Endothelial cell of umbilical vein (primary cell): ENCODE measurements around the gene PEAR1. TPM values are rescaled to one million over a fixed set of nuclear protein-coding genes. Genes with fewer than 3 reads are reported as not detected.

Experiments used
- BruUV-seq: library from RNA; stranded (reverse); fragments of 400-500 nt; replicated peaks from 2 replicates; lab custom pipeline; 2021; lab: Mats Ljungman, UMichigan
- CTCF ChIA-PET: fragments of 300-600, 350-600 bp; sonication (Branson Sonifier 250); formaldehyde crosslinking; loops from one replicate; lab custom pipeline; 2021; ENCODE audit warnings: antibody characterized with exemption, inconsistent platforms; lab: Charles Lee
- POLR2A ChIA-PET: fragments of 300-600, 350-600 bp; sonication (Branson Sonifier 250); formaldehyde crosslinking; loops from one replicate; lab custom pipeline; 2021; ENCODE audit warnings: antibody characterized with exemption, inconsistent platforms; lab: Charles Lee
- DNase-seq: peaks from one replicate; pipeline ENCODE4 v3.0.0-alpha.2; 2011; ENCODE audit warnings: low read depth, low spot score
- FAIRE-seq: peaks from 2 replicates; lab custom pipeline; 2011; peaks lifted over from hg19 to GRCh38; lab: Jason Lieb, UNC
- H2AFZ ChIP-seq: 2 replicates; pipeline ENCODE4 v1.6.0; 2012; ENCODE audit warnings: low read depth, low read length, control low read depth, inconsistent platforms
- H3K27ac ChIP-seq: 2 replicates; pipeline ENCODE4 v1.5.1; 2011; ENCODE audit warnings: low read depth, mild to moderate bottlenecking, control low read depth, low read length, moderate library complexity; ENCODE audit not compliant: insufficient read depth
- H3K27me3 ChIP-seq, 2 experiments: 2 replicates each; pipeline versions ENCODE4 v1.6.0 to v1.6.1; 2011; ENCODE audit warnings: low read length in 2 of 2, mixed read lengths in 1 of 2; ENCODE audit not compliant: control insufficient read depth in 2 of 2, insufficient read depth in 2 of 2
- H3K36me3 ChIP-seq, 2 experiments: 2 replicates in 1 of 2; 3 replicates in 1 of 2; pipeline ENCODE4 v1.5.1; 2011; ENCODE audit warnings: low read length in 2 of 2, mild to moderate bottlenecking in 1 of 2, moderate library complexity in 1 of 2; ENCODE audit not compliant: control insufficient read depth in 2 of 2, insufficient read depth in 2 of 2; ENCODE audit errors: extremely low read depth in 1 of 2
- H3K4me1 ChIP-seq: 3 replicates; pipeline ENCODE4 v1.5.1; 2011; ENCODE audit warnings: mild to moderate bottlenecking, low read length; ENCODE audit not compliant: control insufficient read depth, insufficient read depth; ENCODE audit errors: extremely low read depth
- H3K4me2 ChIP-seq: 2 replicates; pipeline ENCODE4 v1.6.1; 2011; ENCODE audit warnings: low read length, control low read depth, mixed read lengths; ENCODE audit not compliant: insufficient read depth
- H3K4me3 ChIP-seq, 3 experiments: fragments of 200-600 bp in 1 of 3; sonication (generic), shearing (Covaris generic) in 1 of 3; replicated peaks in 1 of 3; 2 replicates each; pipeline ENCODE4 v1.5.1; 2011 to 2016; ENCODE audit warnings: control low read depth in 3 of 3, low read length in 3 of 3, mild to moderate bottlenecking in 2 of 3, inconsistent platforms in 1 of 3, low read depth in 1 of 3, moderate library complexity in 1 of 3; ENCODE audit not compliant: insufficient read depth in 1 of 3
- H3K79me2 ChIP-seq: 2 replicates; pipeline ENCODE4 v1.6.0; 2012; ENCODE audit warnings: low read length, inconsistent platforms; ENCODE audit not compliant: control insufficient read depth, insufficient read depth
- H3K9ac ChIP-seq: replicated peaks from 2 replicates; pipeline ENCODE3; 2011; ENCODE audit warnings: low read length, control low read depth; ENCODE audit not compliant: insufficient read depth; ENCODE audit errors: extremely low read depth
- H3K9me1 ChIP-seq: replicated peaks from 3 replicates; pipeline ENCODE4 v1.6.0; 2011; ENCODE audit warnings: mild to moderate bottlenecking, low read length; ENCODE audit not compliant: control insufficient read depth, insufficient read depth; ENCODE audit errors: extremely low read depth
- H3K9me3 ChIP-seq: replicated peaks from 2 replicates; pipeline ENCODE4 v1.5.1; 2012; ENCODE audit warnings: low read length, inconsistent platforms; ENCODE audit not compliant: control insufficient read depth, insufficient read depth
- H4K20me1 ChIP-seq: replicated peaks from 2 replicates; pipeline ENCODE3; 2011; ENCODE audit warnings: mild to moderate bottlenecking, low read length; ENCODE audit not compliant: control insufficient read depth, insufficient read depth; ENCODE audit errors: extremely low read depth
- CTCF ChIP-seq, 2 donors: IDR thresholded peaks; 1 replicate in 1 of 2; 2 replicates in 1 of 2; pipeline ENCODE4 v1.5.1; 2011; ENCODE audit warnings: low read length in 2 of 2, mild to moderate bottlenecking in 2 of 2, moderate library complexity in 2 of 2, control low read depth in 1 of 2, inconsistent platforms in 1 of 2, low read depth in 1 of 2; ENCODE audit not compliant: insufficient read depth in 1 of 2; ENCODE audit errors: extremely low read depth in 1 of 2
- FOS ChIP-seq: IDR thresholded peaks from 2 replicates; pipeline ENCODE4 v1.6.1; 2011; ENCODE audit warnings: mild to moderate bottlenecking, low read length, moderate library complexity, borderline replicate concordance; ENCODE audit not compliant: insufficient read depth
- GATA2 ChIP-seq: IDR thresholded peaks from 2 replicates; pipeline ENCODE4 v1.7.0; 2011; ENCODE audit warnings: low read depth, mild to moderate bottlenecking, moderate library complexity, mixed read lengths, low read length; ENCODE audit not compliant: insufficient read length, insufficient read depth
- JUN ChIP-seq: IDR thresholded peaks from 2 replicates; pipeline ENCODE4 v1.6.1; 2011; ENCODE audit warnings: borderline replicate concordance, low read depth; ENCODE audit not compliant: insufficient read length, insufficient read depth
- MAX ChIP-seq: IDR thresholded peaks from 2 replicates; pipeline ENCODE4 v1.6.1; 2011; ENCODE audit not compliant: insufficient read depth, insufficient read length
- POLR2AphosphoS5 ChIP-seq: IDR thresholded peaks from 2 replicates; pipeline ENCODE4 v1.6.1; 2012; ENCODE audit warnings: low read depth, mild to moderate bottlenecking, control low read depth, low read length, moderate library complexity; ENCODE audit not compliant: insufficient read depth
- dilution Hi-C: fragments of 300-500 bp; cut with MboI; formaldehyde crosslinking; loops from one replicate; pipeline ENCODE4 v1.15.0; 2019; ENCODE audit warnings: low sequenced_read_pairs; ENCODE audit not compliant: extremely low pct_ligation_motif_present
- intact Hi-C: fragments of 100-400 bp; cut with micrococcal nuclease; formaldehyde crosslinking; loops from one replicate; pipeline ENCODE4 v1.10.0; 2022
- polyA plus RNA-seq, 4 experiments: library from polyadenylated mRNA; depleted of rRNA in 3 of 4; stranded (reverse) in 3 of 4; unstranded in 1 of 4; fragments of >200 nt; gene quantifications; 2 replicates each; pipeline versions ENCODE4 v1.2.1 to v1.2.3, GENCODE V29; 2011 to 2012; ENCODE audit warnings: missing spikeins in 1 of 4
- total RNA-seq: library from RNA; stranded (reverse); gene quantifications from 2 replicates; pipeline ENCODE4 v1.2.3, GENCODE V29; 2021

Gene PEAR1
- total and polyA plus RNA-seq, 2 donors (not counting 3 experiments of a cell fraction or from before 2014, with no cell fraction given): 90.7 to 106 TPM

GRCh38 chr1:156944268-156944667, 50.8 kb downstream of the PEAR1 start:
- Histone ChIP-seq H3K9me3 (no peaks in the 10 kb centered on the region), H3K79me2 (no peaks in the 10 kb centered on the region), H3K4me2 (no peak overlapping the region), H2AFZ (no peak overlapping the region), H3K36me3 (peaks cover 14 to 51% of the 10 kb centered on the region in 2 experiments), H3K4me3 (no peak overlapping the region), H3K9ac (no peak overlapping the region), H3K27ac (no peak overlapping the region), H3K27me3 (no peaks in the 10 kb centered on the region), H4K20me1 (no peaks in the 10 kb centered on the region), H3K4me1 (no peaks in the 10 kb centered on the region), H3K9me1 (no peaks in the 10 kb centered on the region)
- DNase-seq (no peak), FAIRE-seq (no peak)
- ChIA-PET POLR2A (no interaction called here), CTCF (no interaction called here)
- intact Hi-C loops: no loop called here
- dilution Hi-C loops: no loop called here
- no TSS peak for BruUV-seq
- TF ChIP-seq POLR2AphosphoS5 (no peak), MAX (no peak), FOS (no peak), CTCF (IDR thresholded peaks at IDR 0.05; ENCODE audit: extremely low read depth in 1 of 2, insufficient read depth in 1 of 2, low read depth in 1 of 2, low read length in 2 of 2) (no peak), GATA2 (no peak), JUN (no peak)
